ENCODE results near the gene MROH2B.

DNA sequence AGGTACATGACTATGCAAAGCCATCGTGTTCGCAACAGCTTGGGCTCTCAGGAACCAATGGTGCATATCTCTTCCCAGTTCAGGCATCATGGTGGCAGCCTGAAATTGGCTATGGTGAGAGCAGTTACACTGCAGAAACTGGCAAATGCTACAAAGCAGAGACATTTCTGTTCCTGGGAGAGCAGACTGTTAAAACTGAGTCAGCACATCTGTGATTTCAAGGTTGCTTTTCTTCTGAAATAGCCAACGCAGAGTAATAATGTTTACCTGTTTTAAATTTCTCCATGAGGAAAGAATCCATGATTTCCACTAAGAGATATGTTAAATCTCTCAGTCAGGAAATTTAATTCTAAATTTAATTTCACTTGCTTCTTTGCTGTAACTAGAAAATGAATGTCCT is 114.1 kb downstream of the MROH2B start:
- TF ChIP-seq POLR2AphosphoS5 (IDR thresholded peaks at IDR 0.05; ENCODE audit: borderline replicate concordance, low read depth, low read length), result no peak
- no peak for TF ChIP-seq EZH2 (IDR thresholded peaks at IDR 0.05)
